RCC 7860 (cell line): ENCODE results near the gene MISFA.
"Not testable (repeated sequence)": the region's sequence is repeated elsewhere in the genome, so short reads cannot be mapped to it uniquely, and the experiment has no call there.

ENCODE experiments used
- DNase-seq: peaks from one replicate; pipeline ENCODE4 v3.0.0-alpha.2; 2015; ENCODE audit warnings: low spot score
- FAIRE-seq: peaks from 2 replicates; lab custom pipeline; 2012; peaks lifted over from hg19 to GRCh38; lab: Jason Lieb, UNC

Gene MISFA

DNA sequence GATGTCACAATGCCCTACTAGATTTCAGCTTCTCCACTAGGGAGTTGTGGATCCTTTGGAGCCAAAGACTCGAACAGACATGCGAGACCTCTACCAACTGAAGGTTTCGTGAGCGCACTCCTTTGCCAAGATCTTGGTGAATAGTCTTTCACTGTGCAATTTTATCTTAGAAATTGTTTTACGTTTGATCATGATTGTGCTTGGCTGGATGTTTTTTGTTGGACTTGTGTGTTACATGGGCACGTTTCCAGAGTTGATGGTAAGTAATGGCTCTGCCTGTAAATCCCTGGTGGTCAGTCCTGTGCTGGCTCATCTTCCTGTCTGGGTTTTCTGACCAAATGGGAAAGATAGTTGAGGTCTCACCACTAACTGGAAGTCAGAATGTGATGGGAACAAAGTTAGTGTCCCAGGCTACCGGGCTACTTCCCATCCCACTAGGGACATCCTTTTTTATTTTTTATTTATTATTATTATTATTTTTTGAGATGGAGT, at the start of gene MISFA:
MISFA (plus strand) TSS at position 51 of the 492 bp plus-strand sequence; CDS start at position 191, 140 bp downstream.
- FAIRE-seq = no peak

DNA sequence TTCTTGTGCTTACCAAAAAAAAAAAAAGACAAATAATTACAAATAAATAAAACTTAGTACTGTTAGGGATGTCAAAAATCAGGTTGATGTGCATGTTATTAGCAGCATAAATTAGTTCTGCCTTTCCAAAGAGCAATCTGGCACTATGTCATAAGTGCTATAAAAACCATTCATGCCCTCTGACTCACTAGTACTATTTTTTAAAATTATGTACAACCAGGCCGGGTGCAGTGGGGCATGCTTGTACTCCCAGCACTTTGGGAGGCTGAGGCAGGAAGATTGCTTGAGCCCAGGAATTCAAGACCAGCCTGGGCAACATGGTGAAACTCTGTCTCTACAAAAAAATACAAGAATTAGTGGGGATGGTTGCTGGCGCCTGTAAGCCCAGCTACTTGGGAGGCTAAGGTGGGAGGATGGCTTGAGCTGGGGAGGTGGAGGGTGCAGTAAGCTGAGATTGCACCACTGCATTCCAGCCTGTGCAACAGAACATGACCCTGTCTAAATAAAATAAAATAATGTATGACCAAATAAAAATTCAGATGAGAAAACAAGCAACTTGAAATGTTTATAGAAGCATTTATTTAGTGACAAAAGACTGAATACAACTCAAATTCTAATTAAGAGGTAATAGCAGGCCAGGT, 36.4 kb upstream of the MISFA start:
- FAIRE-seq (no peak), DNase-seq (no peak)

More for the DNA sequence above, at the start of gene MISFA:
- no peak for DNase-seq

DNA sequence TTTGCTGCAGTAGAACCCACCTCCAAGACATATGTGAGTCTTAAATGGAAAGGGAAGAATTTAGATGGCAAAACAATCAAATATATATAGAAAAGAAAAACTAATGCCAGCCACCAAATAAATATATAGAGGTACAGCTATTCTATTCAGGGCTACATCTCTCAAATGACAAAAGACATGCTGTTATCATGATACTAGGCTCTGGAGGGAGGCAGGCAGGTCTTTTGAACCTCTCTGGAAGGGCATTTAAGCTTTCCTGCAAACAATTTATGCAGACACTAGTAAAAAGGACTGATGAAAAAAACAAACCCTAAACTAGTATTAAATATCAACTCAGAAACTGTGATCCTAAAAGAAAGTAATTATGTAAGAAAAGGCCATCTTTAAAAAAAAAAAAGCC, 35.4 kb upstream of the MISFA start:
- DNase-seq (no peak), FAIRE-seq (no peak)

DNA sequence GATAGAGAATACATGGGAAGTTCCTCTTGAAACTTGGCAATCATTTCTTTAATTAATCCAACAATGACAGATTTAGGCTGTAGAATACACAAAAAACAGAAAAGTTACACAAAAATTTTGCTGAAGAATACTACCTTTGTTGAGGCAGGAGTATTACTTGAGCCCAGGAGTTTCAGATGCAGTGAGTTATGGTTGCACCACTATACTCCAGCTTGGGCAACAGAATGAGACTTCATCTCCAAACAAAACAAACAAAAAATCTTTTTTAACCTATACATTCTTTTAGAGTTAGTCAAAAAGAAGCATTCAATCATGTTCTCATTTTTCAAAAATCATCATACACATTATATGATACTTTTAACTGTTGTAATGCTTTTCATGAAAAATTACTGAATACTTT, 33.2 kb upstream of the MISFA start:
- DNase-seq (no peak), FAIRE-seq (no peak)

DNA sequence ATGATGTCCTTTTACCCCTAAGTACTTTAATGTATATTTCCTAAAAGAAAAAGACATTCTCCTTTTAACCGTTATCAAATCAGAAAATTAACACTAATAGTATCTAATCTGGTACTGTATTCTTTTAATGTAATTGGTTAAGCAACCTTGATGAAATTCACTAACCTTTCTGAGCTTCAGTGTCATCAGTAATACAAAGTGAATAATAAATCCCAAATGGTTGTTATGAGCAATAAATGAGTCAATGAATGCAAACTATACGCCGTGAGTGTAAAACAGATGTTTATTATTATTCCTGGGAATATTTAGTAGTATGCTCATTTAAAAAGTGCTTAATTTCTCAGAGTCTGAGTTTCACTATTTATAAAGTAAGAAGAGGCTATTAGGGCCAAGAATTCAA, 32.5 kb upstream of the MISFA start:
- DNase-seq = no peak
- no peak for FAIRE-seq

- no peak for FAIRE-seq
- DNase-seq = no peak
These were observed 24.2 kb upstream of the MISFA start for GRCh38 chr11:18575361-18575760.

DNA sequence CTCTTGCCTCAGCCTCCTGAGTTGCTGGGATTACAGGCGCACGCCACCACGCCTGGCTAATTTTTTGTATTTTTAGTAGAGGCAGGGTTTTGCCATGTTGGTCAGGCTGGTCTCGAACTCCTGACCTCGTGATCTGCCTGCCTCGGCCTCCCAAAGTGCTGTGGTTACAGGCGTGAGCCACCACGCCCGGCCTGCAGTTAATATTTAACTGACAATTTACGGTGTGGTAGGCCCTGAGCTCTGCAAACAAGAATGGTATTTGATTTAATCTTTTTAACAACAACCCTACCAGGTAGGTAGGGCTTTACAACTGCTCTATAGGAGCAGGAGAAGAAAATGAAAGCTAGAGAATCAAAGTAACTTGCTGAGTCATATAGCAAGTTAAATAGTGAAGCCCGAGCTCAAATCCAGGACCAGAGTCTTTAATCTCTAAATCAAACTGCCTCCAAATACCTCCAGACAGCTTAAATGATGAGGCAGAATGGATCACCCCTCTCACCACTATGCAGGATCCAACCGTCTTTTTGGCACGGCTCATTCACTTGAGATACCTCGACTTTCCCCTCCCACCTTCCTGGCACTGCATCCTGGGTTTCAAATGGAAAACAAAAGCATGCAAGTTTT, 20.5 kb upstream of the MISFA start:
- DNase-seq = peak; percentile 76
- FAIRE-seq = peak; percentile 66

DNA sequence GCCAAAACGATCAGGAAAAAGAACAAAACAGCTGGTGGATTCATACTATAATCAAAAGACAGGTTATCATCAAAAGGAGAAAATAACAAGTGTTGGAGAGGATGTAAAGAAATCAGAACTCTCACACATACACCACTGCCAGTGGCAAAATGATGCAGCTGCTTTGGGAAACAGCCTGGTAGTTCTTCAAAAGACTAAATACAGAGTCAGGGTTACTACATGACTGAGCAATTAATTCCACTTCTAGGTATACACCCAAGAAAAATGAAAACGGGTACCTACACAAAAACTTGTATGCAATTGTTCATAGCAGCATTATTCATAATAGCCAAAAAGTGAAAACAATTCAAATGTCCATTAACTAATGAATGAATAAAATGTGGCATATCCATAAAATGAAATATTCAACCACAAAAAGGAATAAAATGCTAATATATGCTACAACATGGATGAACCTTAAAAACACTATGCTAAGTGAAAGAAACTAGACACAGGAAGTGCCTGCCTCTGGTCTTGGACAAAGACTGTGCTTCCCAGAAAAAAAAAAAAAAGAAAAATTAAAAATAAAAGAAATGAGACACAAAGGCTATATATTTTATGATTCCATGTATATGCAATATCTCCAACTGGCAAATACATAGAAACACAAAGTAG, 19.3 kb upstream of the MISFA start:
- DNase-seq = no peak
- no peak for FAIRE-seq

GRCh38 chr11:18581825-18582224, 17.8 kb upstream of the MISFA start:
- no peak for FAIRE-seq
- DNase-seq = no peak

DNA sequence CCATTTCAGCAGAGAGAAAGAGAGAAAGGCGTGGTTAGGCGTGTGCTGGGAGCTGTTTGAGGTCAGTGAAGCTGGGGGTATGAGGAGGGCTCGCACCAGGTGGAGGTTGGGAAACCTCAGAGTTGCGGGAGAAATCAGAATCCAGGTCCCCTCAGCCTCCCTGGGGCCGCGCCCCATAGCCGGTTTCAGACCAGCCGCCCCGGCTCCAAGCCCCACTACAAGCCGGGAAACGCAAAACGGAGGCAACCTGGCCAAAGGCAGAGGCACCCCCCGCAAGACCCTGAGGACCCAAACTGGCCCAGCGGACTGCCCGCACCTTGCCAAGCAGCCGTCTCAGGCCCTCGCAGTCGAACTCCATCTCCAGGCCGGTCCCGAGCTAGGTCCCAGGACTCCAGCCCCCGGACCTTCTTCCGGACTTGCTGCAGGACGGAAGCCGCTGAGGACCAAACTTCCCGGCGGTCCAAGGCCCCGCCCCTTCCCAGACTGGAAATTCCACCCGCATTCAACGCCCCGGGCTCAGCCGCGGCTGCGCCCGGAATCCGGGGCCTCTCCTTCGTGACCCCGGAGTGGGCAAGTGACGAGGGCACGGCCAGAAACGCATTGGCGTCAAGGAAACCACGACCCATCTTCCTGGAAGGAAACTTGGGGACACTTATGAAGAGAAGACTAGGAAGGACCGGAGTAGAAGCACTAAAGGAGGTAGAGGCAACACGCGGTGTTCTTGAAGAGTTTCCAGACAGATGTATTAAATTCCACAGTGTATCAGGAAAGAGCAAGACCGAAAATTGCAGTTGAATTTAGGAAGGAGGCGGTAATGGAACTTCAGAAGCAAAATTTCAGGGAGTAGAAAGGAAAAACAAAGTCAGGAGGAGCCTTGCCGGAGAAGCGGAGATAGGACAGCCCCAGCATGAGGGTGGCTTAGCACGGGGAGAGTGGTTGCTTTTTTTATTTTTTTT, 11.0 kb upstream of the MISFA start, which contains the start of gene UEVLD:
UEVLD (minus strand) TSS at position 438 of the 956 bp plus-strand sequence; CDS start at position 358, 80 bp downstream.
- DNase-seq (peak; percentile 61), FAIRE-seq (no peak)

- FAIRE-seq (no peak), DNase-seq (no peak)
These were observed 9.0 kb upstream of the MISFA start for GRCh38 chr11:18590571-18590970.

GRCh38 chr11:18594088-18594487, 5.5 kb upstream of the MISFA start:
- DNase-seq, FAIRE-seq: not testable (repeated sequence)

DNA sequence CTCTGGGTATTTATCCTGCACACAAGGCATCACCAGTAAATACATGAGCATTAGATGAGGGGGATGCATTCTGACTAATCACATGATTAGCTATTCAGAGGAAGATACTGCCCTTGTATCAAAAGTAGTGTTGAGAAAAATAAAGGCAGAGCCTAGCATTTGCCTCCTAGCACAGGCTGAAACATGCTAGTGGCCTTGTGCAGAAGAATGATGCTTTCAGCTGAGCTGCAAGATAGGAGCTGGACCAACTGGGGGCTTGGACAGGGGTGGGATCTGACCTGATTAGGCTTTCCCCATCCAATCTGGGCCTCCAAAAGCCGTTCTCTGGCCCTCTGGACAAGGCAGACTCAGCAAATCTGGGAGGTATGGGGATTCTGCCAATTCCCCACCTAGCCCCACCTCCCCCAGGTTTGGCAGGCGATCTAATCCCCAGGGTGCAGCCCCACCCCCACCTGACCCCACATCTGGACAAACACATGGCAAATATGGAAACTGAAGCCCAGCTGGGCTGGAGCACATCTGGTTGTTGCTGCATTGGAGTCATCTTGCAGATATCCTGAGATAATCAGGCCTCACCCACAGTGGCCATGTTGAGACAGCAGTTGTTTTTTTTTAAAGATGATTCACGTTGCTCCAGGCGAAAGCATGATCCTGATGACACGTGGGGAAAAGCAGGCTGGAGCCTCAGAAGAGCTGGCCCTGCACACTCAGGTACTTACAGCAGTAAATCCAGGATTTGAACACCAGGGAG, 4.4 kb upstream of the MISFA start:
- DNase-seq (no peak), FAIRE-seq (no peak)

DNA sequence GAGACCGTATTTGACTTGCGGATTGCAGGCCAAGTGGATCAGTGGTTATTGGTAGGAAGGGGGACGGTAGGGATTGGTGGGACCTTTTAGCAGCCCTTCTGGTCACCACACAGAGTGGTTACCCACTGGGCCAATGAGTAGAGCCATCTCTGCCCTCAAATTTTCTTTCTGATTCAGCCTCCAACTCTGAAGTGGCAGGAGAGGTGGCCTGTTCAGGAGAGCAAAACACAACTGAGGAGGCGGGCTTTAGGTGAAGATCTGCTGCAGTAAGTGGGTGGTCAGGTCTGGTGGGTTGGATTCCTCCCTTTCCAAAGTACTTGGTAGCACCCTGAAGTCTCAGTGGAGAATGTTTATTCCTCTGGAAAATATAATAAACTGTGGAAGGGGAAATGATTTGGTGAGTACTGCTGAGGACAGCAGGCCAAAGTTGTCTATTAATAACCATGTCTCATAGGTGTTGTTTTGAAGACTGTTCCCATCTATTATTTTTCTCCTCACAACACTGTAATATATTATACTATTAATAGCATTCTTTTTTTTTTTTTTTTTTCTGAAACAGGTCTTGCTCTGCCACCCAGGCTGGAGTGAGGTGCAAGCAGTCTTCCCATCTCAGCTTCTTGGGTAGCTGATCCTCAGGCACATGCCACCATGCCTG, 1.5 kb downstream of the MISFA start:
- FAIRE-seq = no peak
- DNase-seq = no peak

DNA sequence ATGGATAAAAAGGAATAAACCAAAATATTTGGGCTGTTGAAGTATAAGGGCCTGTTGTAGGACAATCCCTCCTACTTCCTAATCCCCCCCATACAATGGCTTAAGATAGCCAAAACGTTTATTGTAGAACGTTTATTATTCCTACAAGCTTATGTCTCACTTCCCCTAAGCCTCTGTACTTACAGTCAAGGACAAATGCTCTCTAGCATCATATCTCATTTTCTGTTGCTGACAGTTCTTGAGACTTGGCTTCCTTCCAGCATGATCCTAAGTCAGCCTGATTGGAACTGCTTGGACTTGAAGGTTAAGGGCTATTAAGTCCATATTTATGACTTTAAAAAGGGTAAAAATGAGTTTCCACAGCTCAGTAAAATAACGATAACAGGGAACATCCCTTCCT, 8.8 kb downstream of the MISFA start:
- no peak for FAIRE-seq
- no peak for DNase-seq

DNA sequence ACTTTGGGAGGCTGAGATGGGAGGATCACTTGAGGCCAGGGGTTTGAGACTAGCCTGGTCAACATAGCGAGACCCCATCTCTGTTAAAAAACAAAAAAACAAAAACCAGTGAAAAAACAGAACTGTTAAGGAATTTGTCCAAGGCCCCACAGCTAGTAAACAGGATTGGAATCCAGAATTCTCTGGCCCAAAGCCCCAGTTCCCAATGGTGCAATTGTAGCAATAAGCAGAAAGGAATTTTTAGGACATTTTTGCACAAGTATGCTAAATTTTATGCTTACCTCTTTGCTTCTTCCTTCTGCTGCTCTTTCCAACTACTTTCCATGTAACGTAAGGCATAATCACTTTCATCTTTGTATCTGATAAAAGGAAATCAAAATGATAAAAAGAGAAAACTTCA, 11.6 kb downstream of the MISFA start:
- FAIRE-seq (no peak), DNase-seq (no peak)

GRCh38 chr11:18612394-18612793, 12.8 kb downstream of the MISFA start:
- DNase-seq (no peak), FAIRE-seq (no peak)

- DNase-seq = no peak
- no peak for FAIRE-seq
These were observed 15.1 kb downstream of the MISFA start for GRCh38 chr11:18614667-18615066.

- FAIRE-seq = no peak
- no peak for DNase-seq
These were observed 16.2 kb downstream of the MISFA start for GRCh38 chr11:18615628-18616392.
